M059J (cell line): ENCODE results near the gene LRRC27. TPM values are rescaled to one million over a fixed set of nuclear protein-coding genes. Genes with fewer than 3 reads are reported as not detected.

Experiments used
- DNase-seq: peaks from one replicate; pipeline ENCODE4 v3.0.0-alpha.2; 2012; ENCODE audit warnings: low read depth
- total RNA-seq: library from RNA; depleted of rRNA; stranded (reverse); fragments of >200 nt; shearing (Covaris generic); gene quantifications from 2 replicates; pipeline ENCODE4 v1.2.3, GENCODE V29; 2014

Gene LRRC27
- total RNA-seq, 1 experiment from 2014 or later: 3.5 TPM

- DNase-seq: no peak
Observed at GRCh38 chr10:132357286-132358058, 25.5 kb downstream of the LRRC27 start.

- DNase-seq: no peak
Observed at GRCh38 chr10:132359305-132360040, 27.5 kb downstream of the LRRC27 start.

- DNase-seq: no peak
Observed at GRCh38 chr10:132360766-132361447, 28.9 kb downstream of the LRRC27 start.

GRCh38 chr10:132361581-132362101 is 29.6 kb downstream of the LRRC27 start:
- DNase-seq: no peak

GRCh38 chr10:132362151-132362611 is 30.2 kb downstream of the LRRC27 start:
- no peak for DNase-seq

- no peak for DNase-seq
Observed at GRCh38 chr10:132363376-132363775, 31.4 kb downstream of the LRRC27 start.

GRCh38 chr10:132363921-132364593 is 32.1 kb downstream of the LRRC27 start:
- DNase-seq: no peak

- no peak for DNase-seq
Observed at GRCh38 chr10:132364594-132364970, 32.6 kb downstream of the LRRC27 start.

GRCh38 chr10:132365102-132365501 is 33.1 kb downstream of the LRRC27 start:
- no peak for DNase-seq

- DNase-seq: no peak
Observed at GRCh38 chr10:132366006-132366405, 34.0 kb downstream of the LRRC27 start.

- DNase-seq: no peak
Observed at GRCh38 chr10:132366499-132366898, 34.5 kb downstream of the LRRC27 start.

GRCh38 chr10:132368391-132368790 is 36.4 kb downstream of the LRRC27 start:
- DNase-seq: no peak

- no peak for DNase-seq
Observed at GRCh38 chr10:132368881-132369635, 37.1 kb downstream of the LRRC27 start.

GRCh38 chr10:132369636-132370185 is 37.7 kb downstream of the LRRC27 start:
- DNase-seq: no peak

GRCh38 chr10:132370426-132371340 is 38.7 kb downstream of the LRRC27 start:
- no peak for DNase-seq

GRCh38 chr10:132371641-132372081 is 39.7 kb downstream of the LRRC27 start:
- DNase-seq: no peak

- no peak for DNase-seq
Observed at GRCh38 chr10:132372516-132373095, 40.6 kb downstream of the LRRC27 start.

- DNase-seq: no peak
Observed at GRCh38 chr10:132373241-132373955, 41.4 kb downstream of the LRRC27 start.
